OCI-LY3 (cell line): Measurements from ENCODE around the gene KRTAP10-9.
"Not testable (repeated sequence)": the region's sequence is repeated elsewhere in the genome, so short reads cannot be mapped to it uniquely, and the experiment has no call there.

ENCODE experiments used
- H2AFZ ChIP-seq: fragments of 200-600, 300-600 bp; shearing (Covaris generic); 2 replicates; pipeline ENCODE4 v1.6.0; 2014; ENCODE audit warnings: antibody characterized with exemption, low read depth, low read length
- H3K27ac ChIP-seq: fragments of 200-600, 300-600 bp; sonication (generic); 2 replicates; pipeline ENCODE4 v1.5.1; 2014; ENCODE audit warnings: mild to moderate bottlenecking, low read length, moderate library complexity, mixed read lengths
- H3K27me3 ChIP-seq: fragments of 200-600, 300-600 bp; sonication (generic); 2 replicates; pipeline ENCODE4 v1.6.1; 2014; ENCODE audit warnings: low read depth, low read length, mixed read lengths
- H3K36me3 ChIP-seq: fragments of 200-600, 300-600 bp; sonication (generic); replicated peaks from 2 replicates; pipeline ENCODE3; 2014; ENCODE audit warnings: low read depth, low read length, mixed read lengths
- H3K4me1 ChIP-seq: fragments of 300-600, 200-600 bp; sonication (generic); 2 replicates; pipeline ENCODE4 v1.6.1; 2014; ENCODE audit warnings: low read length, mixed read lengths
- H3K4me2 ChIP-seq: fragments of 200-600, 300-600 bp; sonication (generic); 2 replicates; pipeline ENCODE4 v1.6.1; 2014; ENCODE audit warnings: low read length, mixed read lengths
- H3K4me3 ChIP-seq: fragments of 300-600, 200-600 bp; sonication (generic); 2 replicates; pipeline ENCODE4 v1.5.1; 2014; ENCODE audit warnings: antibody characterized with exemption, mild to moderate bottlenecking, low read length, moderate library complexity
- H3K79me2 ChIP-seq: fragments of 300-600, 200-600 bp; shearing (Covaris generic); 2 replicates; pipeline ENCODE4 v1.6.1; 2014; ENCODE audit warnings: mild to moderate bottlenecking, low read length, mixed read lengths
- H3K9ac ChIP-seq: fragments of 300-600, 200-600 bp; shearing (Covaris generic); 2 replicates; pipeline ENCODE4 v1.6.0; 2014; ENCODE audit warnings: mild to moderate bottlenecking, low read length, moderate library complexity
- H3K9me3 ChIP-seq: fragments of 200-600, 300-600 bp; shearing (Covaris generic); 2 replicates; pipeline ENCODE4 v1.6.1; 2014; ENCODE audit warnings: low read length, mixed read lengths; ENCODE audit not compliant: insufficient read depth
- H4K20me1 ChIP-seq: fragments of 200-600, 300-600 bp; sonication (generic); 2 replicates; pipeline ENCODE4 v1.6.1; 2016; ENCODE audit warnings: low read length, mixed read lengths; ENCODE audit not compliant: insufficient read depth
- CTCF ChIP-seq: fragments of 200-600, 300-600 bp; sonication (generic); IDR thresholded peaks from 2 replicates; pipeline ENCODE4 v1.5.1; 2014; ENCODE audit warnings: antibody characterized with exemption, low read length, low read depth
- EZH2phosphoT487 ChIP-seq: fragments of 200-600 bp; shearing (Covaris generic); IDR thresholded peaks from 2 replicates; pipeline ENCODE4 v1.6.1; 2018; ENCODE audit warnings: antibody characterized with exemption, mixed run types, low read depth

KRTAP10-9 gene

GRCh38 chr21:44638506-44639330, 11.8 kb downstream of the KRTAP10-9 start:
- not testable (repeated sequence) for H3K4me2 ChIP-seq, H3K9me3 ChIP-seq

GRCh38 chr21:44639331-44639655, 12.4 kb downstream of the KRTAP10-9 start:
- no peak for TF ChIP-seq CTCF
- TF ChIP-seq EZH2phosphoT487 = no peak
- H3K27ac ChIP-seq = no peak overlapping the region
- H4K20me1 ChIP-seq = no peaks in the 10 kb centered on the region
- no peak overlapping the region for H2AFZ ChIP-seq
- no peaks in the 10 kb centered on the region for H3K36me3 ChIP-seq
- H3K9me3 ChIP-seq = 0 out of 2 replicates have a peak, but pooled peaks cover 4% of the 10 kb centered on the region
- H3K4me3 ChIP-seq = no peak overlapping the region
- H3K9ac ChIP-seq = no peak overlapping the region
- H3K79me2 ChIP-seq = no peaks in the 10 kb centered on the region
- no peak overlapping the region for H3K4me2 ChIP-seq
- H3K27me3 ChIP-seq = no peaks in the 10 kb centered on the region; the same call in 1 of the 2 replicates
- H3K4me1 ChIP-seq = no peaks in the 10 kb centered on the region

More at GRCh38 chr21:44638506-44639330, 11.8 kb downstream of the KRTAP10-9 start:
- H3K4me3 ChIP-seq, H3K79me2 ChIP-seq, H3K27me3 ChIP-seq, H3K9ac ChIP-seq, H3K4me1 ChIP-seq, H4K20me1 ChIP-seq, H3K27ac ChIP-seq, H3K36me3 ChIP-seq, H2AFZ ChIP-seq: not testable (repeated sequence)

DNA sequence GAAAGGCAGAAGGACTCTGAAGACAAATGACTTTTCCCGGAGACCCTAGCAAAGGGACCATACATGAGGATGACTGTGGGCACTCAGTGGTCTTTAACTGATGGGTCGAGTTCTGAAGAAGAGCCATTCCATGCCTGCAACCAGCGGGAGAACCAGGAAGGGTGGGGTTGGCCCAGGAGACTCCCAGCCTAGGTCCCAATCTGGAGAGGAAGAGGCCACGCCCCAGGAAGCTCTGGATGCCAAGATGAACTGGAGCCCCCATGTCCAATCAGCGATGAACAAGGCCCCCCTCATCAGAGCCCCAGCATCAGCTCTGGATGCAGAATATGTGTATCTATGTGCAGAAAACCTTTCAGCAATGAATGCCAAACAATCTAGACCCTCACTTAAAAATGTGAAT, 13.9 kb downstream of the KRTAP10-9 start:
- Histone ChIP-seq H3K4me3 (no peak overlapping the region), H3K9me3 (0 out of 2 replicates have a peak, but pooled peaks cover 4% of the 10 kb centered on the region), H4K20me1 (no peaks in the 10 kb centered on the region), H3K27me3 (no peaks in the 10 kb centered on the region), H3K27ac (no peak overlapping the region), H3K4me1 (no peaks in the 10 kb centered on the region), H3K4me2 (no peak overlapping the region), H3K36me3 (no peaks in the 10 kb centered on the region), H2AFZ (no peak overlapping the region), H3K79me2 (no peaks in the 10 kb centered on the region), H3K9ac (no peak overlapping the region)
- TF ChIP-seq CTCF (no peak), EZH2phosphoT487 (no peak)

DNA sequence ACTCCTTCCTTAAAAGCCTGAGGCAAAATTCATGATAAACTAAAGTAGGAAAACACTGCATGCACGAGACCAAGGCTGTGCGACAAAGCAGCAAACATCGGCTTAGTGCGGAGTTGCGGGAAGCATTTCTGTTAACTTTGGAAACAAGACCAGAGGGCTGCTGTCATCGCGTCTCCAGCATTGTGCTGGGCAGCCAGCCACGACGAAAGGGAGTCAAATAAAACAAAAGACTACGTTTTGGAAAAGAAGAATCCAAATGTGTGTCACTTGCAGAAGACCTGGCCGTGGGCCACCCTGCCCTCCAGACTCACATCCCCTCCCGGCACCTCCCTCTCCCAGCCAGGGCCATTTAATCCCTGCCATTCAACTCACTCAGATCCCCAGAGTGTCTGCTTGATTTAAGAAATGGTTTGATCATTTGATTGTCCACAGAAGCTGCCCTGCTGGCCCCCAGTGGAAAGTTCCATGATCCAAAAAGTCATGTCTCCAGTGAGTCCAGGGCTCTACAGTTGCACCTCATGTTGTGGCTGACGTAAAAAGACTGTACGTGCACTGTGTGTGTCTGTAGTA, 16.9 kb downstream of the KRTAP10-9 start:
- H3K27me3 ChIP-seq = no peaks in the 10 kb centered on the region

More for the DNA sequence above, 16.9 kb downstream of the KRTAP10-9 start:
- H3K4me3 ChIP-seq = no peak overlapping the region
- no peak overlapping the region for H3K4me2 ChIP-seq
- no peaks in the 10 kb centered on the region for H4K20me1 ChIP-seq
- no peaks in the 10 kb centered on the region for H3K36me3 ChIP-seq
- H3K4me1 ChIP-seq = no peaks in the 10 kb centered on the region
- no peak overlapping the region for H2AFZ ChIP-seq
- no peaks in the 10 kb centered on the region for H3K79me2 ChIP-seq
- no peak overlapping the region for H3K9ac ChIP-seq
- no peak for TF ChIP-seq EZH2phosphoT487
- TF ChIP-seq CTCF = no peak
- 0 out of 2 replicates have a peak, but pooled peaks cover 4% of the 10 kb centered on the region for H3K9me3 ChIP-seq
- H3K27ac ChIP-seq = no peak overlapping the region
